ENCODE measurements around the gene STYXL2. TPM values are rescaled to one million over a fixed set of nuclear protein-coding genes. Genes with fewer than 3 reads are reported as not detected.

Gene STYXL2
- total and polyA plus RNA-seq, 9 donors, result 0.08 to 0.30 (median 0.15) TPM; not detected in 2

GRCh38 chr1:167059809-167060107 is 34.1 kb upstream of the STYXL2 start:
- 22 to 43% (median 37%) methylated on average over 1 of the region's 1 CpG for WGBS, 3 donors
- intact Hi-C loops (cut with DNase I), result loop anchor here in 3 of 4 donors (10.0 kb wide), 3 partner anchors 155 to 1125 kb away; no protein-coding TSS in a partner anchor
- Histone ChIP-seq H3K4me1 (ENCODE audit: insufficient read depth) (no peaks in the 10 kb centered on the region), H3K9me3 (no peaks in the 10 kb centered on the region), H3K4me3 (no peak overlapping the region), H3K27ac (no peak overlapping the region), H3K36me3 (no peaks in the 10 kb centered on the region), H3K27me3 (no peaks in the 10 kb centered on the region)
- DNase-seq, result no peak
- no peak for TF ChIP-seq POLR2A (IDR thresholded peaks at IDR 0.05)
- TF ChIP-seq EP300 (IDR thresholded peaks at IDR 0.05), result no peak
- no peak for TF ChIP-seq CTCF (IDR thresholded peaks at IDR 0.05)

- no peak for DNase-seq
- H3K4me1 ChIP-seq (ENCODE audit: insufficient read depth), result no peaks in the 10 kb centered on the region
- intact Hi-C loops (cut with DNase I), result loop anchor here in 2 of 4 donors (10.0 kb wide), 2 partner anchors 154 to 474 kb away; no protein-coding TSS in a partner anchor
- H3K9me3 ChIP-seq, result no peaks in the 10 kb centered on the region
- H3K27me3 ChIP-seq, result no peaks in the 10 kb centered on the region
- no peak overlapping the region for H3K27ac ChIP-seq
- WGBS, 3 donors, result 61 to 69% (median 66%) methylated on average over 10 of the region's 10 CpGs
- TF ChIP-seq POLR2A (IDR thresholded peaks at IDR 0.05) (no peak), EP300 (IDR thresholded peaks at IDR 0.05) (no peak), CTCF (IDR thresholded peaks at IDR 0.05) (no peak)
- no peaks in the 10 kb centered on the region for H3K36me3 ChIP-seq
- H3K4me3 ChIP-seq, result no peak overlapping the region
Measured at GRCh38 chr1:167060141-167061072, 33.5 kb upstream of the STYXL2 start.

GRCh38 chr1:167061073-167061464 is 32.8 kb upstream of the STYXL2 start:
- intact Hi-C loops (cut with DNase I), result loop anchor here in 2 of 4 donors (10.0 kb wide), 2 partner anchors 154 to 474 kb away; no protein-coding TSS in a partner anchor
- no peak for DNase-seq
- Histone ChIP-seq H3K36me3 (no peaks in the 10 kb centered on the region), H3K27me3 (no peaks in the 10 kb centered on the region), H3K27ac (no peak overlapping the region), H3K4me3 (no peak overlapping the region), H3K9me3 (no peaks in the 10 kb centered on the region), H3K4me1 (ENCODE audit: insufficient read depth) (no peaks in the 10 kb centered on the region)
- WGBS, 3 donors, result 76 to 79% (median 77%) methylated on average over 3 of the region's 3 CpGs
- TF ChIP-seq EP300 (IDR thresholded peaks at IDR 0.05), result no peak
- no peak for TF ChIP-seq POLR2A (IDR thresholded peaks at IDR 0.05)
- no peak for TF ChIP-seq CTCF (IDR thresholded peaks at IDR 0.05)

GRCh38 chr1:167064621-167065020 is 29.3 kb upstream of the STYXL2 start:
- Histone ChIP-seq H3K4me3 (no peak overlapping the region), H3K27me3 (no peaks in the 10 kb centered on the region), H3K27ac (no peak overlapping the region), H3K9me3 (no peaks in the 10 kb centered on the region), H3K36me3 (no peaks in the 10 kb centered on the region), H3K4me1 (ENCODE audit: insufficient read depth) (no peaks in the 10 kb centered on the region)
- intact Hi-C loops (cut with DNase I), result loop anchor here (5.0 to 10.0 kb wide), 5 partner anchors 150 to 623 kb away; no protein-coding TSS in a partner anchor
- WGBS, 3 donors, result 62 to 74% (median 64%) methylated on average over 9 of the region's 9 CpGs
- TF ChIP-seq POLR2A (IDR thresholded peaks at IDR 0.05), result no peak
- no peak for TF ChIP-seq CTCF (IDR thresholded peaks at IDR 0.05)
- no peak for TF ChIP-seq EP300 (IDR thresholded peaks at IDR 0.05)
- DNase-seq, result no peak
